ENCODE measurements around the gene NCSTN. TPM values are rescaled to one million over a fixed set of nuclear protein-coding genes. Genes with fewer than 3 reads are reported as not detected.

NCSTN gene
- polyA plus RNA-seq, 1 donor from 2014 or later = 21.0 TPM

DNA sequence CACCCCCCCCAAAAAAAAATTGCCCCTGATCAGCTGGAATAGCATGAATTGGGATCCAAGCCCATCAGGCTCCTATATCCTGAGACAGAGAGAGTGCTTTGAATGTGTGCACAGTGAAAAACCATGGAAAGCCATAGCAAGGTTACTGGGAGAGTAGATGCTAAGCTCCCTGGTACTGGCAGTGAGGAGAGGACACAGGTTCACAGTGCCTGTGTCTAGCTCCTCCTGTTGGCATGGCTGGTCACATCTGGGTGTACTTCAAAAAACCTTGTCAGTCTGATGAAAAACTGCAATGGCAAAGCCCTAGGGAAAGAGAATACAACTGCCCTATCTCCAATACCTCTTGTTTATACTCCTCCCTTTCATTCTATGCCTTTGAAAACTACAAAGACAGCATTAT lies 13.1 kb upstream of the NCSTN start:
- H3K9me3 ChIP-seq (ENCODE audit: low read length) = no peaks in the 10 kb centered on the region
- no peak overlapping the region for H3K27ac ChIP-seq (ENCODE audit: low read length)
- H4K20me1 ChIP-seq (ENCODE audit: insufficient read depth) = no peaks in the 10 kb centered on the region
- no peaks in the 10 kb centered on the region for H3K9me2 ChIP-seq (ENCODE audit: insufficient read depth, low read length)
- no peaks in the 10 kb centered on the region for H3F3A ChIP-seq (ENCODE audit: insufficient read depth, low read length, poor library complexity, severe bottlenecking)
- no peak overlapping the region for H3K9ac ChIP-seq (ENCODE audit: low read length)
- H3K36me3 ChIP-seq (ENCODE audit: insufficient read depth, low read length) = peaks cover 16% of the 10 kb centered on the region
- H2AFZ ChIP-seq (ENCODE audit: low read depth, low read length) = no peak overlapping the region
- no peak overlapping the region for H3K4me3 ChIP-seq (ENCODE audit: low read length)
- H3K79me2 ChIP-seq (replicated peaks; ENCODE audit: insufficient read depth, low read length) = peaks cover 2% of the 10 kb centered on the region
- H3K27me3 ChIP-seq (ENCODE audit: insufficient read depth, low read depth, low read length) = no peaks in the 10 kb centered on the region
- TF ChIP-seq, protein P1, sequence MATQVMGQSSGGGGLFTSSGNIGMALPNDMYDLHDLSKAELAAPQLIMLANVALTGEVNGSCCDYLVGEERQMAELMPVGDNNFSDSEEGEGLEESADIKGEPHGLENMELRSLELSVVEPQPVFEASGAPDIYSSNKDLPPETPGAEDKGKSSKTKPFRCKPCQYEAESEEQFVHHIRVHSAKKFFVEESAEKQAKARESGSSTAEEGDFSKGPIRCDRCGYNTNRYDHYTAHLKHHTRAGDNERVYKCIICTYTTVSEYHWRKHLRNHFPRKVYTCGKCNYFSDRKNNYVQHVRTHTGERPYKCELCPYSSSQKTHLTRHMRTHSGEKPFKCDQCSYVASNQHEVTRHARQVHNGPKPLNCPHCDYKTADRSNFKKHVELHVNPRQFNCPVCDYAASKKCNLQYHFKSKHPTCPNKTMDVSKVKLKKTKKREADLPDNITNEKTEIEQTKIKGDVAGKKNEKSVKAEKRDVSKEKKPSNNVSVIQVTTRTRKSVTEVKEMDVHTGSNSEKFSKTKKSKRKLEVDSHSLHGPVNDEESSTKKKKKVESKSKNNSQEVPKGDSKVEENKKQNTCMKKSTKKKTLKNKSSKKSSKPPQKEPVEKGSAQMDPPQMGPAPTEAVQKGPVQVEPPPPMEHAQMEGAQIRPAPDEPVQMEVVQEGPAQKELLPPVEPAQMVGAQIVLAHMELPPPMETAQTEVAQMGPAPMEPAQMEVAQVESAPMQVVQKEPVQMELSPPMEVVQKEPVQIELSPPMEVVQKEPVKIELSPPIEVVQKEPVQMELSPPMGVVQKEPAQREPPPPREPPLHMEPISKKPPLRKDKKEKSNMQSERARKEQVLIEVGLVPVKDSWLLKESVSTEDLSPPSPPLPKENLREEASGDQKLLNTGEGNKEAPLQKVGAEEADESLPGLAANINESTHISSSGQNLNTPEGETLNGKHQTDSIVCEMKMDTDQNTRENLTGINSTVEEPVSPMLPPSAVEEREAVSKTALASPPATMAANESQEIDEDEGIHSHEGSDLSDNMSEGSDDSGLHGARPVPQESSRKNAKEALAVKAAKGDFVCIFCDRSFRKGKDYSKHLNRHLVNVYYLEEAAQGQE (IDR thresholded peaks at IDR 0.05; ENCODE audit: borderline replicate concordance) = no peak
- no peak for TF ChIP-seq POLR2AphosphoS5 (IDR thresholded peaks at IDR 0.05)
- TF ChIP-seq EZH2 (IDR thresholded peaks at IDR 0.05; ENCODE audit: borderline replicate concordance, insufficient read depth, low read length, poor library complexity, severe bottlenecking) = no peak
- TF ChIP-seq EP300 (conservative IDR thresholded peaks at IDR 0.05; ENCODE audit: poor library complexity, severe bottlenecking) = no peak
- TF ChIP-seq RAD21 (conservative IDR thresholded peaks at IDR 0.05) = no peak
- no peak for TF ChIP-seq TAF1 (IDR thresholded peaks at IDR 0.05; ENCODE audit: low read depth)
- TF ChIP-seq MXI1 (conservative IDR thresholded peaks at IDR 0.05; ENCODE audit: poor library complexity, severe bottlenecking) = no peak
- no peak for TF ChIP-seq SMC3 (conservative IDR thresholded peaks at IDR 0.05; ENCODE audit: poor library complexity)
- TF ChIP-seq, protein P2, sequence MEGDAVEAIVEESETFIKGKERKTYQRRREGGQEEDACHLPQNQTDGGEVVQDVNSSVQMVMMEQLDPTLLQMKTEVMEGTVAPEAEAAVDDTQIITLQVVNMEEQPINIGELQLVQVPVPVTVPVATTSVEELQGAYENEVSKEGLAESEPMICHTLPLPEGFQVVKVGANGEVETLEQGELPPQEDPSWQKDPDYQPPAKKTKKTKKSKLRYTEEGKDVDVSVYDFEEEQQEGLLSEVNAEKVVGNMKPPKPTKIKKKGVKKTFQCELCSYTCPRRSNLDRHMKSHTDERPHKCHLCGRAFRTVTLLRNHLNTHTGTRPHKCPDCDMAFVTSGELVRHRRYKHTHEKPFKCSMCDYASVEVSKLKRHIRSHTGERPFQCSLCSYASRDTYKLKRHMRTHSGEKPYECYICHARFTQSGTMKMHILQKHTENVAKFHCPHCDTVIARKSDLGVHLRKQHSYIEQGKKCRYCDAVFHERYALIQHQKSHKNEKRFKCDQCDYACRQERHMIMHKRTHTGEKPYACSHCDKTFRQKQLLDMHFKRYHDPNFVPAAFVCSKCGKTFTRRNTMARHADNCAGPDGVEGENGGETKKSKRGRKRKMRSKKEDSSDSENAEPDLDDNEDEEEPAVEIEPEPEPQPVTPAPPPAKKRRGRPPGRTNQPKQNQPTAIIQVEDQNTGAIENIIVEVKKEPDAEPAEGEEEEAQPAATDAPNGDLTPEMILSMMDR (IDR thresholded peaks at IDR 0.05; ENCODE audit: poor library complexity, severe bottlenecking) = no peak
- H3K4me2 ChIP-seq (ENCODE audit: low read length) = no peak overlapping the region

DNA sequence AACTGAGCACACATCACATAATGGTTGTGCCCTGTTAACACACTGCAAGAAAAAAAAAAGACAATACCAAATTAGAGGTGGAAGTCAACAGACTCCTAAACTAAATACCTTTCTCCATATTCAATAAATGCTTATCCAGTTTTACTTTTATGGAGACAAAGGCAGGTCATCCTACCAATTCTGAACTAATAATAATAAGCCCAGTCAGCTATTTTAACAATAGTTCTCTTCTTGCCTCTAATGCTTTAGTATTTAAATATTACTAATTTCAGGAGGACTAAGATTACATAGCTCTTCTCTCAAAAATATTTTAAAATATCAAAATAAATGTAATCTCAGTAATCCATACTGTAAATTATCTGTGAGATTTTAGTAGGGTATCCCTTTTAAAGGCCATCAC lies 10.7 kb upstream of the NCSTN start:
- Histone ChIP-seq H3K79me2 (replicated peaks; ENCODE audit: insufficient read depth, low read length) (no peaks in the 10 kb centered on the region), H3K4me2 (ENCODE audit: low read length) (no peak overlapping the region), H3K9me3 (ENCODE audit: low read length) (no peaks in the 10 kb centered on the region), H3K9me2 (ENCODE audit: insufficient read depth, low read length) (no peaks in the 10 kb centered on the region), H2AFZ (ENCODE audit: low read depth, low read length) (no peak overlapping the region), H3K27me3 (ENCODE audit: insufficient read depth, low read depth, low read length) (no peaks in the 10 kb centered on the region), H3K4me3 (ENCODE audit: low read length) (no peak overlapping the region), H4K20me1 (ENCODE audit: insufficient read depth) (no peaks in the 10 kb centered on the region), H3F3A (ENCODE audit: insufficient read depth, low read length, poor library complexity, severe bottlenecking) (no peaks in the 10 kb centered on the region), H3K27ac (ENCODE audit: low read length) (no peak overlapping the region), H3K36me3 (ENCODE audit: insufficient read depth, low read length) (peaks cover 6% of the 10 kb centered on the region), H3K9ac (ENCODE audit: low read length) (no peak overlapping the region)
- TF ChIP-seq TAF1 (IDR thresholded peaks at IDR 0.05; ENCODE audit: low read depth) (no peak), EP300 (conservative IDR thresholded peaks at IDR 0.05; ENCODE audit: poor library complexity, severe bottlenecking) (no peak), SMC3 (conservative IDR thresholded peaks at IDR 0.05; ENCODE audit: poor library complexity) (no peak), MXI1 (conservative IDR thresholded peaks at IDR 0.05; ENCODE audit: poor library complexity, severe bottlenecking) (no peak), POLR2AphosphoS5 (IDR thresholded peaks at IDR 0.05) (no peak), RAD21 (conservative IDR thresholded peaks at IDR 0.05) (no peak), EZH2 (IDR thresholded peaks at IDR 0.05; ENCODE audit: borderline replicate concordance, insufficient read depth, low read length, poor library complexity, severe bottlenecking) (no peak)
- TF ChIP-seq, protein P2 (IDR thresholded peaks at IDR 0.05; ENCODE audit: poor library complexity, severe bottlenecking) = no peak
- TF ChIP-seq, protein P1 (IDR thresholded peaks at IDR 0.05; ENCODE audit: borderline replicate concordance) = no peak
